ENCODE data around the gene NARS2. TPM values are rescaled to one million over a fixed set of nuclear protein-coding genes. Genes with fewer than 3 reads are reported as not detected.
A peak's percentile ranks its signal among the peaks of the same experiment; 100 is the strongest.

The NARS2 gene
- total RNA-seq (ENCODE audit: low replicate concordance) = 20.7 and 27.5 TPM in 2 replicates
- long read RNA-seq, transcript NARS2-201 (14 exons, 2,519 nt) = major isoform, 83 of 121 reads
- long read RNA-seq, partial matches to known transcripts = 7 of 121 reads
- long read RNA-seq, other reads (novel, unspliced or antisense) = 31 of 121 reads

GRCh38 chr11:78574386-78575381 is at the start of gene NARS2:
Gene NARS2 (minus strand): TSS chr11:78574864. CDS start chr11:78574488, 376 bp downstream.
- no peak for TF ChIP-seq CTCF (conservative IDR thresholded peaks at IDR 0.05)

GRCh38 chr11:78622666-78623065 is 48.0 kb upstream of the NARS2 start:
- Mint-ChIP-seq H3K27me3 (peaks cover 8% of the 10 kb centered on the region), H3K9me3 (peaks cover 15% of the 10 kb centered on the region), H3K36me3 (no peaks in the 10 kb centered on the region), H3K4me1 (ENCODE audit: unreplicated experiment) (no peaks in the 10 kb centered on the region), H3K27ac (no peak overlapping the region), H3K4me3 (no peak overlapping the region)
- DNase-seq (ENCODE audit: extremely low spot score, unreplicated experiment) = no peak
- no peak for TF ChIP-seq CTCF (conservative IDR thresholded peaks at IDR 0.05)

More at GRCh38 chr11:78574386-78575381, at the start of gene NARS2:
- Mint-ChIP-seq H3K36me3 (peaks cover 17% of the 10 kb centered on the region), H3K4me3 (peak within 1 kb of the TSS; percentile 98), H3K27me3 (no peaks in the 10 kb centered on the region), H3K27ac (peak within 1 kb of the TSS; percentile 96), H3K4me1 (ENCODE audit: unreplicated experiment) (peaks cover 31% of the 10 kb centered on the region), H3K9me3 (no peaks in the 10 kb centered on the region)
- peak; percentile 95 for DNase-seq (ENCODE audit: extremely low spot score, unreplicated experiment)

- peaks cover 15% of the 10 kb centered on the region for H3K9me3 Mint-ChIP-seq
- no peak overlapping the region for H3K27ac Mint-ChIP-seq
- no peaks in the 10 kb centered on the region for H3K4me1 Mint-ChIP-seq (ENCODE audit: unreplicated experiment)
Measured at GRCh38 chr11:78620159-78620558, 45.5 kb upstream of the NARS2 start.

GRCh38 chr11:78615724-78616123 is 41.1 kb upstream of the NARS2 start:
- Mint-ChIP-seq H3K4me3 (no peak overlapping the region), H3K4me1 (ENCODE audit: unreplicated experiment) (no peaks in the 10 kb centered on the region), H3K27ac (no peak overlapping the region), H3K27me3 (no peaks in the 10 kb centered on the region), H3K36me3 (no peaks in the 10 kb centered on the region), H3K9me3 (peaks cover 9% of the 10 kb centered on the region)
- no peak for DNase-seq (ENCODE audit: extremely low spot score, unreplicated experiment)
- TF ChIP-seq CTCF (conservative IDR thresholded peaks at IDR 0.05) = no peak

More at GRCh38 chr11:78620159-78620558, 45.5 kb upstream of the NARS2 start:
- no peak overlapping the region for H3K4me3 Mint-ChIP-seq
- no peaks in the 10 kb centered on the region for H3K36me3 Mint-ChIP-seq
- peaks cover 5% of the 10 kb centered on the region for H3K27me3 Mint-ChIP-seq
- TF ChIP-seq CTCF (conservative IDR thresholded peaks at IDR 0.05) = no peak
- no peak for DNase-seq (ENCODE audit: extremely low spot score, unreplicated experiment)

GRCh38 chr11:78613378-78613813 is 38.7 kb upstream of the NARS2 start:
- no peaks in the 10 kb centered on the region for H3K36me3 Mint-ChIP-seq
- H3K9me3 Mint-ChIP-seq = no peaks in the 10 kb centered on the region
- H3K27ac Mint-ChIP-seq = no peak overlapping the region
- TF ChIP-seq CTCF (conservative IDR thresholded peaks at IDR 0.05) = no peak
- no peak for DNase-seq (ENCODE audit: extremely low spot score, unreplicated experiment)
- no peak overlapping the region for H3K4me3 Mint-ChIP-seq
- no peaks in the 10 kb centered on the region for H3K4me1 Mint-ChIP-seq (ENCODE audit: unreplicated experiment)
- no peaks in the 10 kb centered on the region for H3K27me3 Mint-ChIP-seq

Data from type B pancreatic cell (in vitro differentiated cells).